Brain microvascular endothelial cell (primary cell): ENCODE results near the gene LPCAT1.

Experiments
- DNase-seq: peaks from one replicate; pipeline ENCODE4 v3.0.0-alpha.2; 2020
- H3K27ac ChIP-seq: fragments of 250-450 bp; sonication (Bioruptor Pico); 2 replicates; pipeline ENCODE4 v1.5.1; 2020; ENCODE audit warnings: mild to moderate bottlenecking, moderate library complexity
- H3K27me3 ChIP-seq: fragments of 250-450 bp; sonication (Bioruptor Pico); replicated peaks from 2 replicates; pipeline ENCODE4 v1.5.1; 2020; ENCODE audit warnings: mild to moderate bottlenecking
- H3K36me3 ChIP-seq: fragments of 250-450 bp; sonication (Bioruptor Pico); replicated peaks from 2 replicates; pipeline ENCODE4 v1.5.1; 2020; ENCODE audit warnings: mild to moderate bottlenecking
- H3K4me3 ChIP-seq: 2 replicates; pipeline ENCODE4 v1.5.1; 2011; ENCODE audit warnings: low read depth, mild to moderate bottlenecking, control low read depth, low read length, moderate library complexity
- CTCF ChIP-seq: IDR thresholded peaks from 2 replicates; pipeline ENCODE4 v1.5.1; 2011; ENCODE audit warnings: low read depth, mild to moderate bottlenecking, moderate library complexity, low read length, control low read depth, inconsistent platforms; ENCODE audit errors: missing control alignments
- in situ Hi-C: cut with HindIII; loops from 2 replicates; pipeline ENCODE4 v1.10.0; 2017; ENCODE audit warnings: low sequenced_read_pairs, low pct_ligation_motif_present

The LPCAT1 gene

GRCh38 chr5:1447671-1448361 lies 75.9 kb downstream of the LPCAT1 start:
- no peak overlapping the region for H3K27ac ChIP-seq
- no peak for TF ChIP-seq CTCF
- no peak overlapping the region for H3K4me3 ChIP-seq
- no peaks in the 10 kb centered on the region for H3K36me3 ChIP-seq
- in situ Hi-C loops, result no loop called here
- DNase-seq, result no peak
- peaks cover 44% of the 10 kb centered on the region for H3K27me3 ChIP-seq

- Histone ChIP-seq H3K27ac (no peak overlapping the region), H3K27me3 (peaks cover 49% of the 10 kb centered on the region), H3K4me3 (no peak overlapping the region), H3K36me3 (no peaks in the 10 kb centered on the region)
- in situ Hi-C loops, result no loop called here
- TF ChIP-seq CTCF, result no peak
- DNase-seq, result no peak
These were observed 77.0 kb downstream of the LPCAT1 start for GRCh38 chr5:1446602-1447343.

- Histone ChIP-seq H3K27ac (no peak overlapping the region), H3K36me3 (no peaks in the 10 kb centered on the region), H3K27me3 (peaks cover 49% of the 10 kb centered on the region), H3K4me3 (no peak overlapping the region)
- DNase-seq, result no peak
- in situ Hi-C loops, result no loop called here
- no peak for TF ChIP-seq CTCF
These were observed 77.8 kb downstream of the LPCAT1 start for GRCh38 chr5:1445689-1446601.

- Histone ChIP-seq H3K36me3 (no peaks in the 10 kb centered on the region), H3K27ac (no peak within 1 kb of the TSS), H3K4me3 (no peak within 1 kb of the TSS), H3K27me3 (peaks cover 49% of the 10 kb centered on the region)
- in situ Hi-C loops, result no loop called here
- no peak for DNase-seq
- no peak for TF ChIP-seq CTCF
These were observed 78.5 kb downstream of the LPCAT1 start, which contains the start of gene SLC6A3 for GRCh38 chr5:1445313-1445688. TSS of gene SLC6A3 (minus strand) at chr5:1445440. CDS start at chr5:1443197, 2,243 bp downstream.

GRCh38 chr5:1444361-1445189 lies 79.2 kb downstream of the LPCAT1 start:
- peaks cover 49% of the 10 kb centered on the region for H3K27me3 ChIP-seq
- in situ Hi-C loops, result no loop called here
- no peak for TF ChIP-seq CTCF

More at GRCh38 chr5:1444361-1445189, 79.2 kb downstream of the LPCAT1 start:
- no peak overlapping the region for H3K4me3 ChIP-seq
- no peak overlapping the region for H3K27ac ChIP-seq
- H3K36me3 ChIP-seq, result no peaks in the 10 kb centered on the region
- no peak for DNase-seq
